K562 (cell line): ENCODE data around the gene RERGL. TPM values are rescaled to one million over a fixed set of nuclear protein-coding genes. Genes with fewer than 3 reads are reported as not detected.

Experiments used
- ATAC-seq: fragments of 200-7000 bp; cut with Tn5 transposase; 3 replicates; pipeline ENCODE4 v1.9.1; 2020; ENCODE audit warnings: moderate library complexity
- BruUV-seq: library from RNA; stranded (reverse); fragments of 400-500 nt; replicated peaks from 2 replicates; lab custom pipeline; 2021; lab: Mats Ljungman, UMichigan
- CTCF ChIA-PET: fragments of 300-600 bp; formaldehyde crosslinking; extraction: SDS; loops from one replicate; lab custom pipeline; 2021; ENCODE audit warnings: low intra/inter-chr PET ratio; lab: Yijun Ruan, JAX
- POLR2A ChIA-PET: fragments of 300-600, 350-650 bp; sonication (Branson Sonifier 250); formaldehyde crosslinking; extraction: SDS; loops from one replicate; lab custom pipeline; 2021; ENCODE audit warnings: antibody characterized with exemption, inconsistent platforms; lab: Yijun Ruan, JAX
- DNase-seq, 4 experiments: peaks; one replicate each; pipeline versions ENCODE4 v3.0.0 to v3.0.0-alpha.2; 2011 to 2018; ENCODE audit warnings: low spot score in 3 of 4, mixed read lengths in 3 of 4; ENCODE audit errors: extremely low read depth in 1 of 4
- FAIRE-seq: peaks from 2 replicates; lab custom pipeline; 2011; peaks lifted over from hg19 to GRCh38; lab: Jason Lieb, UNC
- H2AFZ ChIP-seq: 2 replicates; pipeline ENCODE4 v1.6.0; 2011; ENCODE audit warnings: low read depth, low read length, control low read depth, inconsistent platforms
- H3K27ac ChIP-seq: fragments of 200-600 bp; 3 replicates; pipeline ENCODE4 v1.8.0; 2011; ENCODE audit warnings: low read depth, mild to moderate bottlenecking, control low read depth, inconsistent platforms, low read length, moderate library complexity, mixed read lengths; ENCODE audit errors: extremely low read depth
- H3K27me3 ChIP-seq, 2 experiments: fragments of 300-600 bp in 1 of 2; 2 replicates in 1 of 2; 3 replicates in 1 of 2; pipeline versions ENCODE4 v1.6.0 to v1.8.0; 2011; ENCODE audit warnings: inconsistent platforms in 2 of 2, low read length in 2 of 2, mild to moderate bottlenecking in 1 of 2, mixed read lengths in 1 of 2, moderate library complexity in 1 of 2; ENCODE audit not compliant: control insufficient read depth in 2 of 2, insufficient read depth in 2 of 2
- H3K36me3 ChIP-seq: fragments of 300-600 bp; 3 replicates; pipeline ENCODE4 v1.8.0; 2011; ENCODE audit warnings: mild to moderate bottlenecking, low read length, inconsistent platforms; ENCODE audit not compliant: control insufficient read depth, insufficient read depth
- H3K4me1 ChIP-seq, 2 experiments: fragments of 200-600 bp in 1 of 2; replicated peaks in 1 of 2; 2 replicates in 1 of 2; 3 replicates in 1 of 2; pipeline versions ENCODE4 v1.5.1 to v1.8.0; 2011; ENCODE audit warnings: inconsistent platforms in 2 of 2, low read length in 2 of 2, mild to moderate bottlenecking in 1 of 2, mixed read lengths in 1 of 2, moderate library complexity in 1 of 2; ENCODE audit not compliant: control insufficient read depth in 2 of 2, insufficient read depth in 2 of 2
- H3K4me2 ChIP-seq: 2 replicates; pipeline ENCODE4 v1.6.1; 2011; ENCODE audit warnings: low read length, control low read depth, inconsistent platforms, mixed read lengths; ENCODE audit not compliant: insufficient read depth
- H3K4me3 ChIP-seq: fragments of 200-600 bp; sonication (generic), shearing (Covaris generic); 2 replicates; pipeline ENCODE4 v1.5.1; 2016; ENCODE audit warnings: control low read depth, inconsistent platforms
- H3K79me2 ChIP-seq: fragments of 200-600 bp; 3 replicates; pipeline ENCODE4 v1.8.0; 2011; ENCODE audit warnings: low read length, inconsistent platforms; ENCODE audit not compliant: control insufficient read depth, insufficient read depth
- H3K9ac ChIP-seq, 2 experiments: 2 replicates each; pipeline versions ENCODE4 v1.6.0 to v1.6.1; 2011; ENCODE audit warnings: low read depth in 2 of 2, low read length in 2 of 2, control low read depth in 1 of 2, inconsistent platforms in 1 of 2, mild to moderate bottlenecking in 1 of 2, mixed read lengths in 1 of 2; ENCODE audit not compliant: insufficient read depth in 1 of 2
- H3K9me1 ChIP-seq: one replicate; pipeline ENCODE4 v1.6.0; 2011; ENCODE audit warnings: inconsistent platforms, mild to moderate bottlenecking, low read length, moderate library complexity; ENCODE audit not compliant: control insufficient read depth, insufficient read depth
- H3K9me3 ChIP-seq: replicated peaks from 2 replicates; pipeline ENCODE4 v1.5.1; 2011; ENCODE audit warnings: low read depth, low read length, inconsistent platforms; ENCODE audit not compliant: control insufficient read depth, insufficient read depth
- H4K20me1 ChIP-seq: replicated peaks from 2 replicates; pipeline ENCODE4 v1.6.1; 2011; ENCODE audit warnings: low read length, inconsistent platforms, mixed read lengths; ENCODE audit not compliant: control insufficient read depth, insufficient read depth
- CHD2 ChIP-seq: IDR thresholded peaks from 2 replicates; pipeline ENCODE4 v1.6.1; 2011; ENCODE audit warnings: low read depth, low read length
- ERF ChIP-seq: fragments of 450-650 bp; formaldehyde crosslinking; IDR thresholded peaks from 2 replicates; pipeline ENCODE4 v1.4.0; 2020; ENCODE audit warnings: mild to moderate bottlenecking, mixed read lengths
- HOXB6 ChIP-seq: fragments of 250-450 bp; sonication (Bioruptor Pico); IDR thresholded peaks from 2 replicates; pipeline ENCODE4 v1.5.1; 2022; ENCODE audit warnings: mild to moderate bottlenecking, borderline replicate concordance
- ZNF609 ChIP-seq: sonication (generic); formaldehyde crosslinking; IDR thresholded peaks from 2 replicates; pipeline ENCODE4 v1.8.1; 2023; ENCODE audit warnings: missing genetic modification reagents, mild to moderate bottlenecking, borderline replicate concordance
- WGBS: fragments of 100-300 bp; shearing (Covaris generic); methylation state at CpG from one replicate; pipeline ENCODE4 v1.1.6; 2016; ENCODE audit warnings: low coverage, mixed read lengths; ENCODE audit not compliant: insufficient coverage; ENCODE audit errors: missing lambda C conversion rate; 5-methylcytosine and 5-hydroxymethylcytosine counted together
- in situ Hi-C: fragments of 300-500 bp; cut with MboI; formaldehyde crosslinking; loops from 4 replicates; pipeline ENCODE4 v1.15.0; 2018; ENCODE audit warnings: inconsistent platforms, mixed read lengths
- intact Hi-C: fragments of 100-400 bp; cut with micrococcal nuclease; formaldehyde crosslinking; loops from 2 replicates; pipeline ENCODE4 v1.14.2; 2022
- polyA plus RNA-seq, 8 experiments: library from polyadenylated mRNA; depleted of rRNA in 4 of 8; stranded (reverse) in 5 of 8; unstranded in 3 of 8; fragments of >200 nt; fragmentation: Nextera tagmentation in 2 of 8; fragmentation: Illumina TruSeq in 1 of 8; extraction: Ambion mirVana in 2 of 8; extraction: Trizol in 1 of 8; gene quantifications; 2 replicates each; pipeline versions ENCODE4 v1.2.1 to v1.2.3, GENCODE V29; 2011 to 2014; ENCODE audit warnings: inconsistent platforms in 1 of 8, missing spikeins in 1 of 8
- total RNA-seq, 7 experiments: library from RNA; depleted of rRNA in 6 of 7; stranded (reverse); fragments of >200 nt in 6 of 7; fragmentation: Illumina TruSeq in 2 of 7; extraction: Trizol in 2 of 7; gene quantifications; 2 replicates each; pipeline versions ENCODE4 v1.2.1 to v1.2.3, GENCODE V29; 2011 to 2021; ENCODE audit warnings: low replicate concordance in 1 of 7

RERGL gene
- total and polyA plus RNA-seq, 9 of the 15 experiments (the other 6 are each of a cell fraction or from before 2014, with no cell fraction given), result 0.11 TPM; not detected in 8

- Histone ChIP-seq H3K9me3 (no peaks in the 10 kb centered on the region), H3K27ac (no peak overlapping the region), H3K9ac (no peak overlapping the region), H2AFZ (no peak overlapping the region), H3K9me1 (no peaks in the 10 kb centered on the region), H3K27me3 (no peaks in the 10 kb centered on the region), H3K4me3 (no peak overlapping the region), H3K4me2 (no peak overlapping the region), H4K20me1 (no peaks in the 10 kb centered on the region), H3K79me2 (no peaks in the 10 kb centered on the region), H3K36me3 (no peaks in the 10 kb centered on the region), H3K4me1 (no peaks in the 10 kb centered on the region)
- POLR2A ChIA-PET, result no interaction called here
- no TSS peak for BruUV-seq
- CTCF ChIA-PET, result no interaction called here
- in situ Hi-C loops (no loop called here), intact Hi-C loops (no loop called here)
- FAIRE-seq, result no peak
- DNase-seq, result no peak
- TF ChIP-seq ERF (no peak), CHD2 (no peak), ZNF609 (CRISPR knock-in tag) (no peak), HOXB6 (CRISPR knock-in tag) (no peak)
- ATAC-seq, result no peak
- WGBS, result 0% methylated on average over 1 of the region's 3 CpGs
Measured at GRCh38 chr12:18135086-18135485, 45.1 kb upstream of the RERGL start.
